AG09319 (cell line): ENCODE data around the gene GPR162.

ENCODE experiments used
- DNase-seq: peaks from one replicate; pipeline ENCODE4 v3.0.0-alpha.2; 2010; ENCODE audit warnings: low read depth; ENCODE audit errors: extremely low read depth
- TF ChIP-seq, protein P1 (sequence below): IDR thresholded peaks from 2 replicates; pipeline ENCODE4 v1.5.1; 2011; ENCODE audit warnings: low read depth, mild to moderate bottlenecking, inconsistent platforms, low read length, moderate library complexity

Gene GPR162

DNA sequence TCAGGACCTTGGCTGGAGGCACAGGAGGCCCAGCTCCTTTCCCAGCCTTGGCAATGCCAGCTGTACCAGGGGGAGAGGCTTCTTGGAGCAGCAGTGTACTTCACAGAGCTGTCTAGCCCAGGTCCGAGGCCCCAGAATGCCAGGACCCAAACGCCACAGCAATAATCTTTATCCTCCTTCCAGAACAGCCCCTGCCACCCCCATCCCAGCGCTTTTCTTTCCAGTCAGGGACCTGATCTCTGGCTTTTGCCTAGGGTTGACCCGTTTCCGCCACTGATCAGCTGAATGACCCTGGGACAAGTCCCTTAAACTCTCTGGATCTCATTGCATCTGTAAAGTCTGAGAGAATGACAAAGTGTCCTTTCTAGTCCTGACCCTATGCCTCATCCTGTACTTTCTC, 44.2 kb upstream of the GPR162 start:
- DNase-seq: no peak
- TF ChIP-seq, protein P1, sequence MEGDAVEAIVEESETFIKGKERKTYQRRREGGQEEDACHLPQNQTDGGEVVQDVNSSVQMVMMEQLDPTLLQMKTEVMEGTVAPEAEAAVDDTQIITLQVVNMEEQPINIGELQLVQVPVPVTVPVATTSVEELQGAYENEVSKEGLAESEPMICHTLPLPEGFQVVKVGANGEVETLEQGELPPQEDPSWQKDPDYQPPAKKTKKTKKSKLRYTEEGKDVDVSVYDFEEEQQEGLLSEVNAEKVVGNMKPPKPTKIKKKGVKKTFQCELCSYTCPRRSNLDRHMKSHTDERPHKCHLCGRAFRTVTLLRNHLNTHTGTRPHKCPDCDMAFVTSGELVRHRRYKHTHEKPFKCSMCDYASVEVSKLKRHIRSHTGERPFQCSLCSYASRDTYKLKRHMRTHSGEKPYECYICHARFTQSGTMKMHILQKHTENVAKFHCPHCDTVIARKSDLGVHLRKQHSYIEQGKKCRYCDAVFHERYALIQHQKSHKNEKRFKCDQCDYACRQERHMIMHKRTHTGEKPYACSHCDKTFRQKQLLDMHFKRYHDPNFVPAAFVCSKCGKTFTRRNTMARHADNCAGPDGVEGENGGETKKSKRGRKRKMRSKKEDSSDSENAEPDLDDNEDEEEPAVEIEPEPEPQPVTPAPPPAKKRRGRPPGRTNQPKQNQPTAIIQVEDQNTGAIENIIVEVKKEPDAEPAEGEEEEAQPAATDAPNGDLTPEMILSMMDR: no peak

DNA sequence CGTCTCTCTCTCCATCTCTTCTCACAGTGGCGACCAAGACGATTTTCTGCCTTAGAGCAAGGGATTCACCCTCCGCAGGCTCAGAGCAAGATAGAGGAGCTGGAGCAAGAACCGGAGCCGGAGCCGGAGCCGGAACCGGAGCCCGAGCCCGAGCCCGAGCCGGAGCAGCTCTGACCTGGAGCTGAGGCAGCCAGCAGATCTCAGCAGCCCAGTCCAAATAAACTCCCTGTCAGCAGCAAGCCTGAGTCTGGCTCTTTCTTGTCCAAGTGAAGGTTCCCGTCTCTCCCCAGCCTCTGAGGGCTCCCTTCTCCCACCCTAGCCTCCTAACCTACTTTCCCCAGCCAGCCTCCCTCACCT, 43.4 kb upstream of the GPR162 start:
- no peak for DNase-seq
- TF ChIP-seq, protein P1: no peak

DNA sequence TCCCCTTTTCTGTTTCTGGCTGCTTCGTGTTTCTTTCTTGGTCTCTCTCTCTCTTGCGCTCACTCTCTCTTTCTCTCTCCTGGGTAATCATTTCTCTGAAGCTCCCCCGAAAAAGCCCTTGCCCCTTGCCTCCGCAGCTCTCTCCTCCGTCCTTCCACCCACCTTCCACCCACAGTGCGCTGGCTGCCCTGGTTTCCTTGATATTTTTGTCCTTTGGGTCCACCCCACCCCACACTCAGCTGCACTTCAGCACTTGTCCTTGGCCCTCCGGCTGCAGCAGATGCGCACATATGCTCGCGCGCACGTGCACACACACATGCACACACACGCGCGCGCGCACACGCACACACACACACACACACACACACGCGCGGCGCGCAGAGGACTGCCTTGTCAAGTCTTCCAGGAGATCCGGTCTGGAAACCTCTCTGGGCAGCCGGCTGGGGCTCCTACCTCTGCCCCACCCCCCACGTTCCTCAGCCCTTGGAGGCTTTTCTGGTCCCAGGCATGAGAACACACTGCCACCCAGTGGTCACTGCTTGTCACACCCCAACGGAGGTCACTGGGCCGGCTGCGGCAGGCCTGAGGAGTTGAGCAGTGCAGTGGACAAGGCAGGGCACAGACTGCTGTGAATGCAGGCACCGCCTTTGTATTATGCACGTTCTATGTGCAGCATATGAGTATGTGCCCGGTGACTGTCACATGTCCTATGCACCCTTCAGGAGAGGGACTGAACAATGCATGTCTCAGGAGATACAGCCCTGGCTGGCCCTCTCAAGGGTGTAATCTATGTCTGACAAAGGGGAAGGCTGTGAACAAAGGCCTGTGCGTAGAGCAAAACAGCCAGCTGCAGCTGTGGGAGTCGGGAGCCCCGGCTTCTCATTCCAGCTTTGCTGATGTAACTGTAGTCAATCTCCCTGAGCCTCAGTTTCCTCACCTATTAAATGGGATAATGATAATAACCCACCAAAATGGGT, 42.8 kb upstream of the GPR162 start:
- TF ChIP-seq, protein P1: peak; percentile 97

DNA sequence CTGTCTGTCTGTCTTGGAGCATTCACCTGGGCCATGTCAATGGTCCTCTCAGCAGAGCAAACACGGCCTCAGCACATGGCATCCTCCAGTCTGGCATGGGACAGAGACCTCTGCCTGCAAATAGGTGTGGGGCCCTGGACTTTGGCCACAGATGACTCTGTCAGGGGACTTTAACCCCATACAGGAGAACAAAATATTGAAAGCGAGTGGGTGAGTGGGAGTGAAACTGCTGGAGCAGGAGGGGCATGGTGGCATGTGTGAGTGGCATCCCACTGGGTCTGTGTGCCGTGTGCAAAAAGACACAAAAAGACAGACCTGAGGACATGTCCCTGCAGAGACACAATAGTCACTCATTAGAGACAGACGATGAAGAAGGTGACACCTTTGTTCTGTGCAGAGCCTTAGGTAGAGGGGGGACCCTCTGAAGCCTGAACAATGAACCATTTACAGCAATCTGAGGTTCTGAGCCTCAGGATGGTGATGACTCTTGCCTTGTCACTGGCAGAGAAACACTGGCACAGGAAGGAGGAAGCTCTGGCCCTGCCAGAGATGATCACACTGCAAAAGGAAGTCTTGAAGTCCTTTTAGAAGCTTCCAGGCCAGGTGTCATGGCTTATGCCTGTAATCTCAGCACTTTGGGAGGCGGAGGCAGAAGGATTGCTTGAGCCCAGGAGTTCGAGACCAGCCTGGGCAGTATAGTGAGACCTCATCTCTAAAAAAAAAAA, 41.8 kb upstream of the GPR162 start:
- TF ChIP-seq, protein P1: no peak
- DNase-seq: no peak

More for the DNA sequence above, 42.8 kb upstream of the GPR162 start:
- peak; percentile 85 for DNase-seq

DNA sequence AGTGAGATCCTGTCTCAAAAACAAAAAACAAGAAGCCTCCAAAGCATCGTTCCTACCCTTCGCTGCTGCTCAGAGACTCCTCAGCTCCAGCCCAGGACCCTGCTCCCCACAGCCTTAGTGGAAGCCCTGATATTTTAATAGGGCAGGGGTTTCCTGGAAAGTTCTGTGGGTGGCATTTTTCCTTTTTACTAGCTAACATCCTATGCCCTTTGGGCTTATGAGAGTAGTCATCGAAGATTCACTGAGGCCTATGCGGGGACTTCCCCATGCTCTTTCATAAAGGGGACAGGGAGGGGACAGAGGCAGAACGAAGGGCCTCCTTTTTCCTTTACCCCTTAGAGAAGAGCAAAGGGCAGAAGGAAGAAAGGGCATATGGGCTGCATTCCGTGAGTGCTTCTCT, 41.0 kb upstream of the GPR162 start:
- DNase-seq: no peak
- TF ChIP-seq, protein P1: no peak

DNA sequence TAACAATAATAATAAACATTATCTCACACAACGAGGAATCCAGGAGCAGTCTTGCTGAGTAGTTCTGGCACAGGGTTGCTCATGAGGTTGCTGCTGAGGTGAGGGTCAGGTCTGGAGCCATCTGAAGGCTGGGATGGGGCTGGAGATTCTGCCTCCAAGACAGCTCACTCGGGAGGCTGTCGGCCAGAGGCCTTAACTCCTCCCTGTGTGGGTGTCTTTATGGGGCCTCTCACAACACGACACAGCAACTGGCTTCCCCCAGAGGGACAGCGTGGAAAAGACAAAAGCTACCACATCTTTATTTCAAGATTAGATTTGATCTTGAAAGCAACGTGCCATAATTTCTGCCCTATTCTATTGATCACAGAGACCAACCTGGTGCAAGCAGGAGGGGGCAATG, 39.5 kb upstream of the GPR162 start:
- TF ChIP-seq, protein P1: no peak
- DNase-seq: no peak
